22Rv1 (cell line): Measurements from ENCODE around the gene METAP1D.

Experiments used
- CTCF ChIP-seq: fragments of 450-650 bp; IDR thresholded peaks from 2 replicates; pipeline ENCODE4 v1.5.1; 2017; ENCODE audit warnings: mild to moderate bottlenecking
- ZFX ChIP-seq: fragments of 450-650 bp; IDR thresholded peaks from 2 replicates; pipeline ENCODE4 v1.6.1; 2017; ENCODE audit warnings: antibody characterized with exemption, borderline replicate concordance

DNA sequence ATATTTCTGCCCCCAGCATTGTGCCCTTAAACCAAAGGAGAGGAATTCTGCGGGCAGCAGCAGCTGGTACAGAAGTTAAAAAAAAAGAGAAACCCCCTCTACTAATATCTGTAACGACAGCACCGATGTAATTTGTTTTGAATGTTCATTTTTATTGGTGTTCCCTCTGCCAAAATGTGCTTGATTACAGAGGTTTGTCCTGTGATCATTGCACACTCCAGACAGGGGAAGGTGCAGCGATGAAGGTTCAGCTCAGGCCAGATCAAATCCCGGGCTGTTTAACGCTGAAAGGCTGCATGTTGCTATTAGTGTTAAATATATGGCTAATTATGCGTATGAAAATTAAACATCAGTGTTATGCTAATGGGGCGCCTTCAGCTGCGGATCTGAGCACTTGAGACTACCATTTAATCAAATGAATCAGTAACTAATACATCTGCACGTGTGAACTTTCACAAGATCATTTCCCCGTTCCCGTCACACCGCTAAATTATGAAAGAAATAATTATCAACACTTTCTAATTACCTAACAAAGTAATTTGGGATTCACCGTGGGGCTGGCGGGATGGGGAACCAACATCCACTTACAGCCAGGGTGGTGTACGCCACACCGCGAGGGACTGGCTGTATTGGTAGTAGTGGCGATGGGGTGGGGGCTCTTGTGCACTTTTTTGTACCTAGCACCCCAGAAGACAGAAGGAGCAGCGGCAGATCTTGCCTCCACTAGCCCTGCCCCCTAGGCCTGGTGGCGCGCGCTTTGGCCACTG is 84.1 kb downstream of the METAP1D start:
- TF ChIP-seq CTCF = no peak
- no peak for TF ChIP-seq ZFX
